ENCODE measurements around the gene SLCO4A1. TPM values are rescaled to one million over a fixed set of nuclear protein-coding genes. Genes with fewer than 3 reads are reported as not detected.

Gene SLCO4A1
- total RNA-seq, 1 donor from 2014 or later = 3.6 TPM

- Mint-ChIP-seq H3K4me3 (ENCODE audit: low read depth) (no peak overlapping the region), H3K36me3 (ENCODE audit: insufficient read depth) (no peaks in the 10 kb centered on the region), H3K4me1 (ENCODE audit: low read depth) (no peaks in the 10 kb centered on the region), H3K27me3 (peaks cover 45% of the 10 kb centered on the region), H3K9me3 (ENCODE audit: low read depth) (peaks cover 19% of the 10 kb centered on the region), H3K27ac (no peak overlapping the region)
- TF ChIP-seq CTCF (IDR thresholded peaks at IDR 0.05; ENCODE audit: unreplicated experiment) = no peak
- DNase-seq (ENCODE audit: low spot score, unreplicated experiment) = no peak
Measured at GRCh38 chr20:62719250-62719935, 77.1 kb downstream of the SLCO4A1 start.

Other genes starting within 250 kb of the SLCO4A1 start
- gene CABLES2, start 235.2 kb upstream of the SLCO4A1 start, total RNA-seq = 20.4 and 21.7 TPM in 2 replicates
- 14.4 and 17.5 TPM in 2 replicates for gene RBBP8NL, start 215.0 kb upstream of the SLCO4A1 start, total RNA-seq
- 3.8 and 4.8 TPM in 2 replicates for gene GATA5, start 166.5 kb upstream of the SLCO4A1 start, total RNA-seq
- gene NTSR1, start 66.3 kb downstream of the SLCO4A1 start, total RNA-seq = 0.13 TPM in 1 of 2 replicates, not detected in the other
- 12.4 and 13.8 TPM in 2 replicates for gene MRGBP, start 154.0 kb downstream of the SLCO4A1 start, total RNA-seq
- gene OGFR, start 162.3 kb downstream of the SLCO4A1 start, total RNA-seq = 29.6 and 31.0 TPM in 2 replicates
- 81.5 and 84.3 TPM in 2 replicates for gene COL9A3, start 174.5 kb downstream of the SLCO4A1 start, total RNA-seq
- 7.7 and 7.9 TPM in 2 replicates for gene TCFL5, start 219.3 kb downstream of the SLCO4A1 start, total RNA-seq